GM18873 (cell line): ENCODE measurements around the gene DCST1.
"Not testable (repeated sequence)": the region's sequence is repeated elsewhere in the genome, so short reads cannot be mapped to it uniquely, and the experiment has no call there.

Experiments used
- ATAC-seq: cut with Tn5 transposase; IDR thresholded peaks from one replicate; pipeline ENCODE4 v1.9.1; 2021; ENCODE audit warnings: mild to moderate bottlenecking, moderate library complexity, moderate number of reproducible peaks; ENCODE audit not compliant: unreplicated experiment, low FRiP score

The DCST1 gene, protein sequence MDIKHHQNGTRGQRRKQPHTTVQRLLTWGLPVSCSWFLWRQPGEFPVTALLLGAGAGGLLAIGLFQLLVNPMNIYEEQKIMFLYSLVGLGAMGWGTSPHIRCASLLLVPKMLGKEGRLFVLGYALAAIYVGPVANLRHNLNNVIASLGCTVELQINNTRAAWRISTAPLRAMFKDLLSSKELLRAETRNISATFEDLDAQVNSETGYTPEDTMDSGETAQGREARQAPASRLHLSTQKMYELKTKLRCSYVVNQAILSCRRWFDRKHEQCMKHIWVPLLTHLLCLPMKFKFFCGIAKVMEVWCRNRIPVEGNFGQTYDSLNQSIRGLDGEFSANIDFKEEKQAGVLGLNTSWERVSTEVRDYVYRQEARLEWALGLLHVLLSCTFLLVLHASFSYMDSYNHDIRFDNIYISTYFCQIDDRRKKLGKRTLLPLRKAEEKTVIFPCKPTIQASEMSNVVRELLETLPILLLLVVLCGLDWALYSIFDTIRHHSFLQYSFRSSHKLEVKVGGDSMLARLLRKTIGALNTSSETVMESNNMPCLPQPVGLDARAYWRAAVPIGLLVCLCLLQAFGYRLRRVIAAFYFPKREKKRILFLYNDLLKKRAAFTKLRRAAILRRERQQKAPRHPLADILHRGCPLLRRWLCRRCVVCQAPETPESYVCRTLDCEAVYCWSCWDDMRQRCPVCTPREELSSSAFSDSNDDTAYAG

DNA sequence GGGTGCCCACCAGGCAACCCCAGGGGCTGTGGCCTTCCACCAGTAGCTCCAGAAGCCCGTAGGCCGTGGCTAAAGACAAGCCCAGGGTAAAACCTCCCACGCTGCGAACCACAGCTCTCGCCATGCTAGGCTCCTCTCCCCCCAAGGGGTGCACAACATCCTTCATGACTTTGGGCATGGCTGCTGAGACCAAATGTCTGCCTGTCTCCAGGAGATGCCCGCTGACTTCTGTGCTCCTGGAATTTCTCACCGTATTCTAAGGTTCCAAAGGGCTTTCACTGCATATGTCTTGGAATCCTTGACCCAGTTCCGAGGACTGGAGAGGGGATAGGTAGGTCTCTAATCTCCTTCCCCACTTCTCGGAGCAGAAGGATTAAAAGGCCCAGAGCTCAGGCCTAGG is at the start of gene DCST1, which contains the start of gene DCST2:
Gene DCST1, plus strand, starts transcription at position 301 of the 400 bp plus-strand sequence. CDS start 213 bp downstream, outside the sequence.
Gene DCST2, minus strand, starts transcription at position 258 of the 400 bp plus-strand sequence. Its CDS starts 80 bp downstream, at position 178.
- ATAC-seq = no peak

DNA sequence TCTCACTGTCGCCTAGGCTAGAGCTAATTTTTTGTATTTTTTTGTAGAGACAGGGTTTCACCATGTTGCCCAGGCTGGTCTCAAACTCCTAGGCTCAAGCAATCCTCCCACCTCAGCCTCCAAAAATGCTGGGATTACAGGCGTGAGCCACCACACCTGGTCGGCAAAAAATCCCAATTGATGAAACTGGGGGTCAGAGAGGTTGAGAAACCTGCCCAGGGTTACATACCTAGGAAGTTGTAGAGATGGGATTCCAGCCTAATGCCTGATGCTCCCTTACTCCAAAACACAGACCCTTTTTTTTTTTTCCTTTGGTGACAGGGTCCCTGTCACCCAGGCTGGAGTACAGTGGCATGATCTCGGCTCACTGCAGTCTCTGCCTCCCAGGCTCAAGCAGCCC is 46.9 kb upstream of the DCST1 start:
- not testable (repeated sequence) for ATAC-seq

DNA sequence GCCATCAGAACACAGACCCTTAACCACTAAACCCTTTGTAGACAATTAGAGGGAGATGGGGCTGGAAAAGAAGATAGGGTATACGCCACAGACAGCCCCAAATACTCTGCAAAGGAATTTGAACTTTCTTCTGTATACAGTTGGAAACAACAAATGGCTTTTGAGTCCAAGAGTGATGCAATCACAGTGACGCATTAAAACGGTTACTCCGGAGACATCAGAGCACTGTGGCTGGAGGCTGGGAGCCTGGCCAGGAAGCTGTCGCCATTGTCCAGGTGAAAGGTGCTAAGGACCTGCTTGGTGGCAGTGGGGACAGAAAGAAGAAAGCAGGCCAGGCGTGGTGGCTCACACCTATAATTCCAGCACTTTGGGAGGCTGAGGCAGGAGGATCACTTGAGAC is 46.3 kb upstream of the DCST1 start:
- no peak for ATAC-seq

DNA sequence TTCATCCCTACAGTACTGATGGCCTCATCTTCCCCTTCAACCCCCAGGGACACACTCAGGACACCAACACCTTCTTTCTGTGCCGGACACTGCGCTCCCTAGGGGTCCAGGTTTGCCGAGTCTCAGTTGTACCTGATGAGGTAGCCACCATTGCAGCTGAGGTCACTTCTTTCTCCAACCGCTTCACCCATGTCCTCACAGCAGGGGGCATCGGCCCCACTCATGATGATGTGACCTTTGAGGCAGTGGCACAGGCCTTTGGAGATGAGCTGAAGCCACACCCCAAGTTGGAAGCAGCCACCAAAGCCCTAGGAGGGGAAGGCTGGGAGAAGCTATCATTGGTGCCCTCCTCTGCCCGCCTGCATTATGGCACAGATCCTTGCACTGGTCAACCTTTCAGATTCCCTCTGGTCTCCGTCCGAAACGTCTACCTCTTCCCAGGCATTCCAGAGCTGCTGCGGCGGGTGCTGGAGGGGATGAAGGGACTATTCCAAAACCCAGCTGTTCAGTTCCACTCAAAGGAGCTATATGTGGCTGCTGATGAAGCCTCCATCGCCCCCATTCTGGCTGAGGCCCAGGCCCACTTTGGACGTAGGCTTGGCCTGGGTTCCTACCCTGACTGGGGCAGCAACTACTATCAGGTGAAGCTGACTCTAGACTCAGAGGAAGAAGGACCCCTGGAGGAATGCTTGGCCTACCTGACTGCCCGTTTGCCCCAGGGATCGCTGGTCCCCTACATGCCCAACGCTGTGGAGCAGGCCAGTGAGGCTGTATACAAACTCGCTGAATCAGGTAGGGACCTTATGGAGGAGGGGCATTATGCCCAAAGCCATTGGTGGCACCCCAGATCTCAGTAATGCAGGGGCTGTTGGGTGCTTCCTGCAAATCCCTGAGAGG is 45.3 kb upstream of the DCST1 start:
- no peak for ATAC-seq

DNA sequence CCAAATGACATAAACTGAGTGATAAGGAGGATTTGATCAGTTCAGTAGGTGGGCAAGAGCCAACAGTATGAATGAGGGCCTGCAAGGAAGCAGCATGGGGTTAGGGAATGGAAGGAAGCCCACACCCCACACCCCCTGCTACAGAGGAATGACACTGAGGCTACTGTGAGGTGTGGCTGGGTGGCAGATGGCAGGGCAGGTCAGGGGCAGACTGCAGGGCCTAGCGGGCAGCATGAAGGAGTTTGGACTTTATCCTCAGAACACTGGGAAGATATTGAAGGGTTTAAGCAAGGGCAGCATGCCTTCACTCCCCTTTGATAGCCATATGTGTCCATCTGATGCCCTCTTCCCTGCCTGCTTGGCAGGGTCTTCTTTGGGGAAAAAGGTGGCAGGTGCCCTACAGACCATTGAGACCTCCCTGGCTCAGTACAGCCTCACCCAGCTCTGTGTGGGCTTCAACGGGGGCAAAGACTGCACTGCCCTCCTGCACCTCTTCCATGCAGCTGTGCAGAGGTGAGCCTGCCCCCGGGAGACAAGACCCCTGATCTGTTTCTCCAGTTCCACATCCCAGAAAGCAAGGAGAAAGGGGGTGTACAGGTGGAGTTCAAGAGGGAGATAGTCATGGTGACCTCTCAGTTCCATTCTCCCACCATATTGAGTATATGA is 44.3 kb upstream of the DCST1 start:
- ATAC-seq = no peak

DNA sequence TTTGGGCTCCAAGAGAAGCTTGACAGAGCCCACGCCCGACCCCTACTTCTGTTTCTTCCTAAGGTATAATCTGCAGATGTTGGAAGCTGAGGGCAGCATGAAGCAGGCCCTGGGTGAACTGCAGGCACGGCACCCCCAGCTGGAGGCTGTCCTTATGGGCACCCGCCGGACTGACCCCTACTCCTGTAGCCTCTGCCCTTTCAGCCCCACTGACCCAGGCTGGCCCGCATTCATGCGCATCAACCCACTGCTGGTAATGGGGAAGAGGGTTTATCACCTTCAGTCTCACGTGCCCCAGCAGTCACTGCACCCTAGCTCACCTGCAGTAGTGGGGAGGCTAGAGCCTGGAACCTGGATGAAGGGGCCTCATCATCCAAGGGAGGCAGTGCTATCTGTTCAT is 43.3 kb upstream of the DCST1 start:
- no peak for ATAC-seq

DNA sequence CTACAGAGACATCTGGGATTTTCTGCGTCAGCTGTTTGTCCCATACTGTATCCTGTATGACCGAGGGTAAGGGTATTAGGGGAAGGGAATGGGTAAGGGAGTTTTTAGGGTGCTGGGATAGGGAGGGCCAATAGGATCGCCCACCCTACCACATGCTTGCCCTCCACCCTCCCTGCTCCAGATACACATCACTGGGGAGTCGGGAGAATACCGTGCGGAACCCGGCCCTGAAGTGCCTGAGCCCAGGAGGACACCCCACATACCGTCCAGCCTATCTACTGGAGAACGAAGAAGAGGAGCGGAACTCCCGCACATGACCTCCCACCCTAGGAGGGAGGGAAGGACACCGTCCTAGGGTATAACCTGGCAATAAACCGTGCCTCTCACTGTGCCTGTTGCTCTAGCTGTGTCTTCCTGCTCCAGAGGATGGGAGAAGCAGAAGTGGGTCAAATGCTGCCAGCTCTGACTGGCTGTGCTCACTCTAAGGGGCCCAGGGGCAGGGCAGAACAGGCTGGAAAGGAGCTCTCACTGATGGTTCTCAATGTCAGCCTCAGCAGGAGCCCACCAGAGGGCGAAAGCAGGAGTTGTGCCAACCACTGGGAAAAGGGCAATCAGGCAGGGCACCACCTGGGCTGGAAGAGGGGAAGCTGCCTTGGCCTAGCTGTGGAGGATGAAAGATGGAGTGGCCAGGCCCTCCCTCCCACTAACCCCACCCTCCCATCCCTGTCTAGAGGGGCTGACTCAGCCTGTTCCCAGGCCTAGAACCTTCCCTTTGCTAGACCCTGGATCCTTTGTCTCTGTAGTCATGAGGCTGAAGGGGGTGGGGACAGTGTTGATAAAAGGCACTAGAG is 40.7 kb upstream of the DCST1 start:
- ATAC-seq = no peak

DNA sequence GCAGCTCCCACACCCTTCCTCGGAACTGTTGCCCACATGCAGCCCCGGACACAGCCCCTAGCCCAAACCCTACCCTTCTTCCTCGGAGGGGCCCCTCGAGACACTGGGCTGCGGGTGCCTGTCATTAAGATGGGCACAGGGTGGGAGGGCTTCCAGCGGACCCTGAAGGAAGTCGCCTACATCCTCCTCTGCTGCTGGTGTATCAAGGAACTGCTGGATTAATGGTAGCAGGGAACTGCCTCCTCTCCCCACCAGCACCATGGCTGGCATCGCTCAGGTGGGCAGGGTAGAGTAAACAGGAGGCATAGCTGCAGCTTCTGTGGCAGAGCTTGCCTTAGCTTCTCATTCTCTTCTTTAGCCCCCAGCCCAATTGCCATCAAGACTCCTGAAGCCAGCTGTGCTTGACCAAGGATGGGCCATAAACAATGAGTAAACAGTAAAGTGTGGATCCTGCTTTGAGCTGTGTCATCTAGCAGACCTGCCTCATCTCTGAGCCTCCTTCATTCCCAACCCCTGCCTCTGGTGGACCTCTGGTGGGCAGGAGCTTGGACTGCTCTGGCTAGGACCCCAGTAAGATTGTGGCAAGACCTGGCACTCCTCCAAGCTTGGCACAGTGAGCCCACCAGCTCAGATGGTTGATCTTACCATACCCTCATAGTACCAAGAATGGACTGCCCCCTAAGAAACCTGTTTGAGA is 39.9 kb upstream of the DCST1 start, which contains the start of gene LENEP:
Gene LENEP, plus strand, starts transcription at position 15 of the 697 bp plus-strand sequence. Its CDS starts 22 bp downstream, at position 37.
- no peak for ATAC-seq

DNA sequence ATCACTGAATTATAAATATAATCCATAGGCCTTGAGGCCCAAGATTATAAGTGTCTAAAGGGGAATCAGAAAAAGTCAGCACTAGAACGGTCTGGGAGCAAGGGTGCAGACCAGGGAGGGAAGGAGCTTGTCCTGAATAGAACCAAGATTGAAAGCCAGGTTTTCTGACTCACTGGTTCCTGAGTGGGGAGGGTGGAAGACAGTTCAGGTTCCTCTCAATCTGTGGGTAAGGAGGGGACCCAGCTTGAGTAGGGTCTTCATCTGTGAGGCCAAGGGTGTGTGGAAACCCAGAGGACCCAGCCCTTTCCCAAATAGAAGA is 39.4 kb upstream of the DCST1 start:
- ATAC-seq = no peak

DNA sequence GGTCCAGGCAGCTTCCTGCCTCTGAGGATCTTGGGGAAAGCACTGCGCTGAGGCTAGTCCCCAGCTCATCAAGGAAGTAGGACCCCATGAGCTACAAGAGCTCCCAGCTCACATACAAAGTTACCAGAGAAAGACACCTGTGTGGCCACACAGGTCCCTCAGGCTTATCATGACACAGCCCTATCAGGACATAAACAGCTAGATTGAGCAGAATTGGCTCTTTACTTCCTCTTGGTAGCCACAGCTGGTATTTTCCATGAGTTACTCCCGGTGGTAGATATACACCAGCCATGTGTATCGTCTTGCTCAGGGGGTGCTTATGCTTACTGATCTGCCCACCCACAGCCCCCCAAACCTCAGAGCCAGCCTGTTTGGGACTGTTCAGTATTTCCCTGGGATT is 39.0 kb upstream of the DCST1 start:
- ATAC-seq = no peak

DNA sequence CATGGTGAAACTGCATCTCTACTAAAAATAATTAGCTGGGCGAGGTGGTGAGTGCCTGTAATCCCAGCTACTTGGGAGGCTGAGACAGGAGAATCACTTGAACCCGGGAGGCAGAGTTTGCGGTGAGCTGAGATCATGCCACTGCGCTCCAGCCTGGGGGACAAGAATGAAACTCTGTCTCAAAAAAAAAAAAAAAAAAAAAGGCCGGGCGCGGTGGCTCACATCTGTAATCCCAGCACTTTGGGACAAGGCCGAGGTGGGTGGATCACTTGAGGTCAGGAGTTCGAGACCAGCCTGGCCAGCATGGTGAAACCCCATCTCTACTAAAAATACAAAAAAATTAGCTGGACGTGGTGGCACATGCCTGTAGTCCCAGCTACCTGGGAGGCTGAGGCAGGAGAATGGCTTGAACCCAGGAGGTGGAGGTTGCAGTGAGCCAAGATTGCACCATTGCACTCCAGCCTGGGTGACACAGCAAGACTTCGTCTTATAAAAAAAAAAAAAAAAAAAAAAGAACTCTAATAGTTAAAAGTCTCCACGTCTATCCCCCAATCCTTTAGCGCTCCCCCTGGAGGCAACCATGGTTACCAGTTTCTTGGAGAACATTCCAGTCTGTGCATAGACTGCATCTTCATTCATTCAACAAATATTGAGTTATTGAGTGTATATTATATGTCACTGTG is 38.2 kb upstream of the DCST1 start:
- ATAC-seq = not testable (repeated sequence)

DNA sequence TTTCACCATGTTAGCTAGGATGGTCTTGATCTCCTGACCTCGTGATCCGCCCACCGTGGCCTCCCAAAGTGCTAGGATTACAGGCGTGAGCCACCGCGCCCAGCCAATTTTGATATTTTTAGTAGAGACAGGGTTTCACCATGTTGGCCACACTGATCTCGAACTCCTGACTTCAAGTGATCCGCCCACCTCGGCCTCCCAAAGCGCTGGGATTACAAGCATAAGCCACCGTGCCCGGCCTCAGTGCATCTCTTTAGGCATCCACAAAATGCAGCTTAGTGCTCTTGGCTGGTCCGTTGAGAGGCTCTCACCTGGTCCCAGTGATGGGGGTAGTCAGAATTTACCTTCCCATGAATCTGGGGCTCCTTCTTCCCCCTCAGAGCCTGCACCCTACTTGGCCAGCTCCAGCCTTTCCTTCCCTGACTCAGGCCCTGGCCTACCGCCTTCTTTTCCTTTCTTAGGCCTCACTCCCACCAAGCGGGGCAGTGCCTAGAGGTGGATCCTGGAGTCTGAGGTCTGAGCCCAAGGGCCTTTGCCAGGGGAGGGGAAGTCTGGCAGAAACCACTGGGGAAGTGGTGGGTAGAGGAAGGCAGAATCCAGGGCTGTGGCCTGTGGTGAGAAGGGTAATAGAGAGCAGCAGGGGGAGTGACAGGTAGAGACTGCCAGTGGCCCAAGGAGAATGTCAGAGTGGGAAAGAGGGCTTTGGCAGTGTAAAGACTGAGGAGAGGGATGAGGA is 36.5 kb upstream of the DCST1 start:
- ATAC-seq = no peak

DNA sequence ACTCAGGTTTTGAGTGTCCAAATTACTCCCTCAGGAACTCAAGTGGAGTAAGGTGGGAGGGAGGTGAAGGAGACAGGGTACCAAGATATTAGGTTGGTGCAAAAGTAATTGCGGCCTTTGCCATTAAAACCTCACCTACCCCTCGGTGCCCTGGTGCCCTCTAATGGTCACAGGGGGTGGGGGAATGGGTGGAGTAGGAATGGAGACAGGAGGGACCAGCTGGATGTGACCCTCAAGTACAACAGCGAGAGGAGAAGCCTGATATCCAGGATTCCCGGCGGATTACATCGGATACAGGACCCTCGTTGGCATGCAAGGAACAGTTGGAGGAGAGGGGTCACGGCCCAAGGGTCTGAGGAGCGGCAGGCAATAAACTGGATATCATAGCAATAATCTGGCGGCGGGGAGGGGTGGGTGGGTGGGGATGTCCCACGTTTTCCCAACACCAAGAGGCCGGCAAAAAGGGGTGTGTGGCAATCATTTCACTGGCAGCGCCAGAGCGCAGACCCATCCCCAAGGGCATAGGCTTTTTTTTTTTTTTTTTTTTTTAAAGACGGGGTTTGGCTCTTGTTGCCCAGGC is 35.3 kb upstream of the DCST1 start:
- ATAC-seq = no peak

DNA sequence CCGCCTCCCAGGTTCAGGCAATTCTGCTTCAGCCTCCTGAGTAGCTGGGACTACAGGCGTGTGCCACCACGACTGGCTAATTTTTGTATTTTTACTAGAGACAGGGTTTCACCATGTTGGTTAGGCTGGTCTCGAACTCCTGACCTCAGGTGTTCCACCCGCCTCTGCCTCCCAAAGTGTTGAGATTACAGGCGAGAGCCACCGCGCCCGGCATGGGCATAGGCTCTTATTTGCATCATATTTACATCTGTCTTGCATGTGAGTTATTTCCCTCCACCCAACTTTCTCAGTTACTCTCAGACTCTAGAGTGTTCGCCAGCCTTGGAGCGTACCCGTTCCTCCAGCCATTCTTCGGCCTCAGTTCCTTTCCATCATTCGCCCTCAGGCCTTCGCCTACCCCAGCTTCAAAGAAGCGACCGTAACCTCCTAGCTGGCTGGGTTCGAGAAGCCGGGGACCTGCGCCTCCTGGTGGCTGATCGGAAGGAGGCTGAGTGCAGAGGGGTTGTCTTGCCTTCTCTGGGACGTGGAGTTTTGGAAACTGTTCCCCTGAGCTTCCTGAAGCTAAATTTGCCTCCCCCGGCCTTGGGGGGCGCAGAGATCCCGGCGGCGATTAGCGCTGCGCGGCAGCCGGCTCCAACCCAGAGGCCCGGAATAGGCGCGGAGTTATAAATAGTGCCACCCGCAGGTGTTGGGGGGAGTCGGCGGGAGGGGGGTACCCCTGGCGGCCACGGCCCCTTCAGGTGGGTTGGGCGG is 34.6 kb upstream of the DCST1 start:
- no peak for ATAC-seq

DNA sequence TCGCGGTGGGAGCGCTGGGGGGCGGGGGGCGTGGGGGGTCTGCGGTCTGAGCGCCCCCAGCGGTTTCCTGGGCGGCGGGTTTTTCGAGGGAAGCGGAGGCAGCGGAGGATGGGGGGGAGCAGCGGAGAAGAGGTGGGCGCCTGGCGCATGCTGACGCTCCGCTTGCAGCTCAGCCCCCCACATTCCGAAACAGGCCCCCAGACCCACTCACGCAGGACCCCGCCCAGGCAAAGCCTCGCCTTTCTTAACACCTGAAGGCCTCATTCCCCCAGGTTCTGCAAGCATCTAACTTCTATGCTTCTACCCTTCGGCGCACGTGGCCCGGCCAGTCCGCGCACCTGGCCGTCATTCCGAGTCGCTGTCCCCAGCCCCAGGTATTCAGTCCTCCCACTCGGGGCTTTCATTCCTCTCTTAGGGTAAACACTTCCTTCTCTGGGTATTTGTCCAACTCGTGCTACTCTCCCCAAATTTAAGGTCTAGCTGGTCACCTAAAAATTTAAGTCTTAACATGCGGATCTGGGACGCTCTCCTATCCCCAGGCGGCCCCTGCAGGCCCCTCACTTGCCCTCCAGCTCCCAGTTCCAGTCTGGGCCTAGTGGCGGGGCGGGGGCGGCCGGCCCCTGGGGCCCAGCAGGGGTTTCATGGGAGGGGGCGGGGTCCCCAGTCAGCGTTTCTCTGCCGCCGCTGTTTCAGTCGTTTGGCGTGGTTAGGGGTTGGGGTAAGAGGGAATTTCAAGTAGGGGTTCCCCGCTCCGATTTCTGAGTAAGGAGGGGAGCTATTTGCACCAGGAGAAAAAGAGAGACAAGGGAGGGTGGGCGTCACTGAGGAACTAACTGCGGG is 33.8 kb upstream of the DCST1 start:
- no peak for ATAC-seq

DNA sequence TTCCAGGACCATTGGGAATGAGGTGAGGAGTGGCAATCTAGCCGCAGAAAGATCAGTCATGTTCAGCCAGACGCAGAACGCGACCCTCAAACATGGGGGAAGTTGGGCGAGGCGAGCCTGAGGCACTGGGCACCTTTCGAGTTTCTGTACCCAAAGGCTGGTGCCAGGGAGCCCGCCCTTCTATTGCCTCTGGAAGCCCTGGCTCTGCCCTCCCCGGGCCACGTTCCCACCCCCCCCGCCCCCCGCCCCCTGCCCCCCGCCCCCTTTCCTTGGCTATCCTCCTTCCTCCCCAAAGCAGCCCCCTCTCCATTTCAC is 33.3 kb upstream of the DCST1 start:
- no peak for ATAC-seq
